Measurements from ENCODE around the gene ST14. TPM values are rescaled to one million over a fixed set of nuclear protein-coding genes. Genes with fewer than 3 reads are reported as not detected.

The ST14 gene
- polyA plus RNA-seq, 1 experiment = not detected

DNA sequence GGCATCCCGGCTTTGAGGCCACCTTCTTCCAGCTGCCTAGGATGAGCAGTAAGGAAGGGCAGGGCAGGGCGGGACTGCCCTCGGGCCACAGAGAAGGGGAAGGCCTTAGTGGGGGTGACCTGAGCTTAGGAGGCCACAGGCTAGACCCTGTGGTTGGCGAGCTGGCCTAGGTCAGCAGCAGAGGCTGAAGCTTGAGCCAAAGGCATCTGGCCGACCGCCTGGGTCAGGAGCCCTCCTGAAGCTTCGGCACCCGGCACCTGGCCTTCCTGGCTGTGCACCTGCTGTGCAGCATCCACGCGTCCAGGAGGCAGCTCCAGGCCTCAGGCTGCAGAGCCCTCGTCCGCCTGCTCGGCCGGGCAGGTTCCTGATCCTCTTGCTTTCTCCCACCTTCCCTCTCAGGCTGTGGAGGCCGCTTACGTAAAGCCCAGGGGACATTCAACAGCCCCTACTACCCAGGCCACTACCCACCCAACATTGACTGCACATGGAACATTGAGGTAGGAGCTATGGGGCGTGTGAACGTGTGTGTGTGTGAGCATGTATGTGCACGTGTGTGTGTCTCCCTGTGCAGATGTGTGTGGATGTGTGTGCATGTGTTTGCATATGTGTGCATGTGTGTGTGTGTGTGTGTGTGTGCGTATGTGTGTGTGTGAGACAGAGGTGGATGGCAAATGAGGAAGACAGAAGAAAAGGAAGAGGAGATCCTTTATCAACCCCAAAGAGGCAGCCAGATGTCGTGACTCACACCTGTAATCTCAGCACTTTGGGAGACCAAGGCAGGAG is 34.9 kb downstream of the ST14 start:
- ChIA-PET CTCF (interaction anchor here (1.7 kb wide), 1 partner anchor 11 kb away, joined by 4 read pairs; no protein-coding TSS in a partner anchor), POLR2A (no interaction called here)
- no peaks in the 10 kb centered on the region for H3K36me3 ChIP-seq (ENCODE audit: control insufficient read depth, insufficient read depth, low read length)
- DNase-seq (ENCODE audit: low read depth) = no peak
- no peak overlapping the region for H3K4me3 ChIP-seq (ENCODE audit: low read depth, low read length)
- TF ChIP-seq, protein P1, sequence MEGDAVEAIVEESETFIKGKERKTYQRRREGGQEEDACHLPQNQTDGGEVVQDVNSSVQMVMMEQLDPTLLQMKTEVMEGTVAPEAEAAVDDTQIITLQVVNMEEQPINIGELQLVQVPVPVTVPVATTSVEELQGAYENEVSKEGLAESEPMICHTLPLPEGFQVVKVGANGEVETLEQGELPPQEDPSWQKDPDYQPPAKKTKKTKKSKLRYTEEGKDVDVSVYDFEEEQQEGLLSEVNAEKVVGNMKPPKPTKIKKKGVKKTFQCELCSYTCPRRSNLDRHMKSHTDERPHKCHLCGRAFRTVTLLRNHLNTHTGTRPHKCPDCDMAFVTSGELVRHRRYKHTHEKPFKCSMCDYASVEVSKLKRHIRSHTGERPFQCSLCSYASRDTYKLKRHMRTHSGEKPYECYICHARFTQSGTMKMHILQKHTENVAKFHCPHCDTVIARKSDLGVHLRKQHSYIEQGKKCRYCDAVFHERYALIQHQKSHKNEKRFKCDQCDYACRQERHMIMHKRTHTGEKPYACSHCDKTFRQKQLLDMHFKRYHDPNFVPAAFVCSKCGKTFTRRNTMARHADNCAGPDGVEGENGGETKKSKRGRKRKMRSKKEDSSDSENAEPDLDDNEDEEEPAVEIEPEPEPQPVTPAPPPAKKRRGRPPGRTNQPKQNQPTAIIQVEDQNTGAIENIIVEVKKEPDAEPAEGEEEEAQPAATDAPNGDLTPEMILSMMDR (IDR thresholded peaks at IDR 0.05; ENCODE audit: insufficient read depth, low read depth, low read length) = no peak
- H3K27me3 ChIP-seq (ENCODE audit: control insufficient read depth, insufficient read depth, low read length) = 0 out of 2 replicates have a peak, but pooled peaks cover 4% of the 10 kb centered on the region

DNA sequence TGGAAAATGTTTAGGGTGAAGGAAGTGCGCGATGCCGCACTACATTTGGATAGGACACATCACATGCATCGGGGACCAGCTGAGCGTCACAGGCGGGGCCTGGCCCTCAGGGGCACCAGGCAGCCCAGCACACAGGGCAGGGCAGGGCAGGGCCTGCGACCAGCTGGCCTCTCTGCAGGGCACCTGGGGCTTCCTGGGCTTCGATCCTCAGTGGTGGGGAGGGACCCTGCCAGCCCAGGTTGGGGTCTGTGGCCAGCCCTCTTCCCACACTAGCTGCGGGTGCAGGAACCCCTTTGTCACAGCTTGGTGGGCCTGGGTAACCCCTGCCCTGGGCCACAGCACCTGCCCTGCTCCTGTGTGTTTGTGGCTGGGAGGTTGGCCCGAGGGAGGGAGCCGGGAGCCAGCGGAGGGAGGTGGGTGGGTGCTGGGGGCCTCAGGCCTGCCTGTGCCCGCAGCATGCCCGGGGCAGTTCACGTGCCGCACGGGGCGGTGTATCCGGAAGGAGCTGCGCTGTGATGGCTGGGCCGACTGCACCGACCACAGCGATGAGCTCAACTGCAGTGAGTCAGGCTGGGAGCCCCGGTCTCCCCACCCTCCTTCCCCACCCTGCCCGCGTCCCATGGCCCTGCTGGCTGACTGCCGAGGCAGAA is 37.9 kb downstream of the ST14 start:
- ChIA-PET CTCF (interaction anchor here (0.9 kb wide), 1 partner anchor 15 kb away, joined by 3 read pairs; no protein-coding TSS in a partner anchor), POLR2A (no interaction called here)
- no peak for DNase-seq (ENCODE audit: low read depth)
- Histone ChIP-seq H3K36me3 (ENCODE audit: control insufficient read depth, insufficient read depth, low read length) (no peaks in the 10 kb centered on the region), H3K4me3 (ENCODE audit: low read depth, low read length) (no peak overlapping the region), H3K27me3 (ENCODE audit: control insufficient read depth, insufficient read depth, low read length) (peaks cover 7% of the 10 kb centered on the region; the same call in 1 of the 2 replicates)
- TF ChIP-seq, protein P1 (IDR thresholded peaks at IDR 0.05; ENCODE audit: insufficient read depth, low read depth, low read length) = no peak

DNA sequence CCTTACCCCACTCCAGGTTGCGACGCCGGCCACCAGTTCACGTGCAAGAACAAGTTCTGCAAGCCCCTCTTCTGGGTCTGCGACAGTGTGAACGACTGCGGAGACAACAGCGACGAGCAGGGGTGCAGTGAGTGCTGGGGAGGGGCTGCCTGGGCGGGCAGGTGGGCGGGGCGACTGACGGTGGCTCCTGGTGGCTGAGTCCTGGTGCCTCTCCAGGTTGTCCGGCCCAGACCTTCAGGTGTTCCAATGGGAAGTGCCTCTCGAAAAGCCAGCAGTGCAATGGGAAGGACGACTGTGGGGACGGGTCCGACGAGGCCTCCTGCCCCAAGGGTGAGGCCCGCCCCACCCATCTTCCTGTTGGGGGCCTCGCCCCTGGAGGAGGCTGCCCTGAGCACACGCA is 38.7 kb downstream of the ST14 start:
- ChIA-PET POLR2A (no interaction called here), CTCF (interaction anchor here (0.9 kb wide), 1 partner anchor 14 kb away, joined by 3 read pairs; no protein-coding TSS in a partner anchor)
- Histone ChIP-seq H3K36me3 (ENCODE audit: control insufficient read depth, insufficient read depth, low read length) (no peaks in the 10 kb centered on the region), H3K27me3 (ENCODE audit: control insufficient read depth, insufficient read depth, low read length) (peaks cover 7% of the 10 kb centered on the region; the same call in 1 of the 2 replicates), H3K4me3 (ENCODE audit: low read depth, low read length) (no peak overlapping the region)
- no peak for DNase-seq (ENCODE audit: low read depth)
- TF ChIP-seq, protein P1 (IDR thresholded peaks at IDR 0.05; ENCODE audit: insufficient read depth, low read depth, low read length) = no peak

DNA sequence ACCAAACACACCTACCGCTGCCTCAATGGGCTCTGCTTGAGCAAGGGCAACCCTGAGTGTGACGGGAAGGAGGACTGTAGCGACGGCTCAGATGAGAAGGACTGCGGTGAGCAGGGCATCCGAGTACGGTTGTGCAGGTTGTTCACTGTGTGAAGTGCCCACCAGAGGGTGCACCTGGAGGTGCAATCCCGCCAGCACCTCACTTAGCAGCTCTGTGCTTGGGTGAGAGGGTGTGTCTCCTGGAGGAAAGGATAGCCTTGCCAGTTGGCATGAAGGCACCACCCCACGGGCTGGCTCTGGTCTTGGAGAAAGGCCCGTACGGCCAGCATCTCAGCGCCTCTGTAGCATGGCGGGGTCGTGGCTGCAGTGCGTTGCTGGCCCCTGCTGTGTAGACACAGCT is 39.4 kb downstream of the ST14 start:
- TF ChIP-seq, protein P1 (IDR thresholded peaks at IDR 0.05; ENCODE audit: insufficient read depth, low read depth, low read length) = no peak
- CTCF ChIA-PET = interaction anchor here (0.8 kb wide), 1 partner anchor 14 kb away, joined by 6 read pairs; no protein-coding TSS in a partner anchor
- Histone ChIP-seq H3K4me3 (ENCODE audit: low read depth, low read length) (no peak overlapping the region), H3K36me3 (ENCODE audit: control insufficient read depth, insufficient read depth, low read length) (no peaks in the 10 kb centered on the region), H3K27me3 (ENCODE audit: control insufficient read depth, insufficient read depth, low read length) (peaks cover 7% of the 10 kb centered on the region; the same call in 1 of the 2 replicates)
- DNase-seq (ENCODE audit: low read depth) = no peak
- POLR2A ChIA-PET = no interaction called here

DNA sequence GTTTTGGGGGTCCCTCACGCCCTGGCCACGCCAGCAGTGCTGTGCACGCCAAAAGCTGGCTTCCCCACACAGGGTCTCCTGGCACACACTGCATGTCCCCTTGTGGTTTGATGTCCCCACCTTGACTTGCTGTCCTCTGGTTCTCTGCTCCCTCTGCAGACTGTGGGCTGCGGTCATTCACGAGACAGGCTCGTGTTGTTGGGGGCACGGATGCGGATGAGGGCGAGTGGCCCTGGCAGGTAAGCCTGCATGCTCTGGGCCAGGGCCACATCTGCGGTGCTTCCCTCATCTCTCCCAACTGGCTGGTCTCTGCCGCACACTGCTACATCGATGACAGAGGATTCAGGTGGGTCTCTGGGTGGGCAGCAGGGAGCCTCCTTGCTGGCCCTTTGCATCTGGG is 40.2 kb downstream of the ST14 start:
- H3K27me3 ChIP-seq (ENCODE audit: control insufficient read depth, insufficient read depth, low read length) = peaks cover 7% of the 10 kb centered on the region; the same call in 1 of the 2 replicates
- TF ChIP-seq, protein P1 (IDR thresholded peaks at IDR 0.05; ENCODE audit: insufficient read depth, low read depth, low read length) = no peak

More for the DNA sequence above, 40.2 kb downstream of the ST14 start:
- H3K4me3 ChIP-seq (ENCODE audit: low read depth, low read length) = no peak overlapping the region
- ChIA-PET POLR2A (no interaction called here), CTCF (interaction anchor here (0.8 kb wide), 1 partner anchor 13 kb away, joined by 6 read pairs; no protein-coding TSS in a partner anchor)
- DNase-seq (ENCODE audit: low read depth) = no peak
- no peaks in the 10 kb centered on the region for H3K36me3 ChIP-seq (ENCODE audit: control insufficient read depth, insufficient read depth, low read length)

Data from BJ (cell line).